ENCODE results near the gene RDH14.

The RDH14 gene

DNA sequence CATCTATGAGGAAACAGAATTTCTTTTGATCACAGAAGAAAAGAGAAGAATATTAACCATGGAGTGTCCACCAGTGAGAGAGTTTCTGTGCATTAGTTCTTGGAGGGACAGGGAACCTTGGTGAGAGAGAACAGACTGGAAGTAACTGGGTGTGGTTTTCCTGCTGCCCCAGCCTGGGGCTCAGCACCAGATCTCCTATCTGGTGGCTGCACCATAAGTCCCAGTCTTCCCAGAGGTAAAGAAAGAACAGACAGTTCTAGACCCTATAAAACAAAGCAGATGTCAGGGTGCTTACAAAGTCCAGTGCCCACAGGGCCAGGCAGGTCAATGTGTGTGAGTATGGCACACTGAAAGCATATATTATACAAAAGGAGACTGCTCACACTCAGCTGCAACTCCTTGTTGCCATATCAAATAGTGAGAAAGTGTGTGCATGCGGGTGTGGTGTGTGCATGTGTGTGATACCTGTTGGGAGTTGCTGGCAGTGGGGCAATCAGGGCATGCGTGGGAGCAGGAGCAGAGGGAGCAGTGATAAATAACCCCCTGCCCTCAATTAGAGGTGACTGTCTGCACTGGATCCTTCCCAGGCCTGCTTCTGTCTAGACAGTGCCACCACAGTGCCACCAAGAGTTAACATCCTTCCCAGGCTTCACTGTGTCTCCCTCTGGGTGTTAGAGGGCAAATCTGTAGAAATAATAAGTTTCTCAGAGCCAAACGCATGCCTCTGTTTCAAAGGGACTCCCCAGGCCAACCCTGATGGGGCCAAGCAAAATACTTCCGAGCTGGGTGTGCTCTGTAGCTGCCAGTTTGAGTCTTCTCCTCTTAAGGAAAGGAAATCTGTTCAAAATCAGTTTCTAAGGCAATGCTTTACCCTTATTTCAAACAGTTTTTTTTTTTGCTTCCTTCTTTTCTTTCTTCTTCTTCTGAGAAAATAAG, 45.7 kb downstream of the RDH14 start:
- H3K4me3 ChIP-seq (ENCODE audit: control insufficient read depth, low read depth, low read length), result no peak overlapping the region
- TF ChIP-seq CTCF (conservative IDR thresholded peaks at IDR 0.05; ENCODE audit: control insufficient read depth, insufficient read depth, low read depth, low read length), result no peak
- DNase-seq (ENCODE audit: low read depth), result no peak

DNA sequence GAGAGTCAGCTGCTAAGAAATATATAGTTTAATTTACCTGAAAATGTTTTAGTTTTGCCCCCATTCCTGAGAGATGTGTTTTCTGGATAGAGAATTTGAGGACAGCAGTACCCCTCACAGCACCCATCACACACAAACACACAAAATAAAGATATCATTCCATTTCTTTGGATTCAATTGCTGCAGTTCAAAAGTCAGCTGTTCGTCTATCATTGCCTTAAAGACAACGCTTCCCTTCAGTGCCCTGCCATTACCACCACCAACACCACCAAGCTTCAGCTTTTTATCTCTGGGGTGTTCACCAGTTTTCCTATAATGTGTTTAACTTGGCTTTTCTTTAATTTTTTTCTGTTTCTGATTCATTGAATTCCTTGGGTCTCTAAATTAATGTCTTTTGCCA, 49.7 kb downstream of the RDH14 start:
- no peak for DNase-seq (ENCODE audit: low read depth)
- no peak overlapping the region for H3K4me3 ChIP-seq (ENCODE audit: control insufficient read depth, low read depth, low read length)
- TF ChIP-seq CTCF (conservative IDR thresholded peaks at IDR 0.05; ENCODE audit: control insufficient read depth, insufficient read depth, low read depth, low read length), result no peak

DNA sequence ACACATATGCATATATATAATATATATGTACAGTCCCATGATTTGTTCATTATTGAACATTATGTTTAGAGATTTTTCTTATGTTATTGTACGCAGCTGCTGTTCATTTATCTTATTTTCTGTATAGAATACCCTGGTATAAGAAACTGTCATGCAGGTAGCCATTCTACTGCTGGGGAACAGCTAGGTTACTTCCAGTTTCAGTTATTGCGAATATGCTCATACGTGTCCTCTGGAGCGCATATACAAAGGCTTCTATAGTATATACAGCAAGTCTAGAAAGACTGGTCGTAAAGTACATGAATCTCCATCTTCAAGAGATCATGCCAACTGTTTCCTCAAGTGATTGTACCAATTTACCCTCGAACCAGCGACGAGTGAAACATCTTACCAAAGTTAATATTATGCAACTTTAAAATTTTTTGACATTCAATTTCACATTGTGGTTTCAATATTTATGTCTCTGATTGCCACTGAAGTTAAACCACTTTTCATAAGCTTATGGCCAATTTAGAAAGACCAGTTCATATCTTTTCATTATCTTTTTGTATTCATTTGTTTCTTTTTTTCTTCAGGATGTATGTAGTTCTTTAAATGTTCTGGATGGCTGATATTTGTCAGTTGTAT, 53.5 kb downstream of the RDH14 start:
- no peak for DNase-seq (ENCODE audit: low read depth)
- no peak overlapping the region for H3K4me3 ChIP-seq (ENCODE audit: control insufficient read depth, low read depth, low read length)
- no peak for TF ChIP-seq CTCF (conservative IDR thresholded peaks at IDR 0.05; ENCODE audit: control insufficient read depth, insufficient read depth, low read depth, low read length)

GRCh38 chr2:18505703-18506341, 54.6 kb downstream of the RDH14 start:
- no peak for TF ChIP-seq CTCF (conservative IDR thresholded peaks at IDR 0.05; ENCODE audit: control insufficient read depth, insufficient read depth, low read depth, low read length)

More at GRCh38 chr2:18505703-18506341, 54.6 kb downstream of the RDH14 start:
- H3K4me3 ChIP-seq (ENCODE audit: control insufficient read depth, low read depth, low read length), result no peak overlapping the region
- DNase-seq (ENCODE audit: low read depth), result no peak
